ENCODE results near the gene CFDP1.

Gene CFDP1

GRCh38 chr16:75248142-75248535 is 185.2 kb downstream of the CFDP1 start:
- DNase-seq: no peak

GRCh38 chr16:75247249-75247648 is 186.1 kb downstream of the CFDP1 start:
- no peak for DNase-seq

- no peak for DNase-seq
Measured at GRCh38 chr16:75246504-75247205, 186.6 kb downstream of the CFDP1 start.

DNA sequence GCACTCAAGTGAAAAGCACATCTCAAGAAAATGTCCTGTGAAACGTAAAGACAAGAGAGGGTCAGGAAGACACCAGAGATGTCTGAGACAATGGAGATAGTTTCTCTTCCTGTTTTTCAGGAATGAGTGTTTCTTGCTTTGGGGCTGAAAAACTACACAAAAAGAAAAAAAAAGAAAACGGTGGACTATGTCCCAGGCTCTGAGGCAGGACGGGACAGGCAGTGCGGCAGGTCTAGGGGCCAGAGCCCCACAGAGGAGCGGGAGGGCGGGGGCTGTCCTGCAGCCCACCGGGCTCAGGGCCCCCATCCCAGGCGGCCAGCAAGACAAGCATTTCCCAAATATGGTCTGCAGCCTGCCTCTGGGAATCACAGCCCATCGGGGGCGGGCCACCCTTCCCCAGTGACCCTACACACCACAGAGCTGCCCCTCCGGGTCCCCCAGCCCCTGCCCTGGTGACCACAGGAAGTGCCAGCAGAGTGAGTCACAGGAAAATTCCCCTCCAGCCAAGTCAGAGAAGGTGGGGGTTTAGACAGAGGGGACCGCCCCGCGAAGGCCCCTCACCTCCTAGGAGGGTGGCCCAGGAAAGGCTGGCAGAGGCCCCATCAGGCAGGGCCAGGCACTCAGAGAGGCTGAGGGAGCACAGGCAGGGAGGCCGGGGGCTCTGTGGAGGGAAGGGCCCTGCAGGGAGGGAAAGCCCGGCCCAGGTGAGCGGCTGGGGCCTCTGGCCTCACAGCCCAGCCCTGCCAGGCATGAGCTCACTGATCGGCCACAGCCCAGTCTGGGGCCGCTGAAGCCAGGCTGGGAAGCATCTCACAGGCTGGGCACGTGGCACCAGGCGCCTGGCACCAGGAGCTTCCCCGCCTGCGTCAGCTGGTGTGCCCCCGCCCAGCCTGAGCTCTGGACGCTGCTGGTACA is 188.2 kb downstream of the CFDP1 start:
- no peak for DNase-seq

DNA sequence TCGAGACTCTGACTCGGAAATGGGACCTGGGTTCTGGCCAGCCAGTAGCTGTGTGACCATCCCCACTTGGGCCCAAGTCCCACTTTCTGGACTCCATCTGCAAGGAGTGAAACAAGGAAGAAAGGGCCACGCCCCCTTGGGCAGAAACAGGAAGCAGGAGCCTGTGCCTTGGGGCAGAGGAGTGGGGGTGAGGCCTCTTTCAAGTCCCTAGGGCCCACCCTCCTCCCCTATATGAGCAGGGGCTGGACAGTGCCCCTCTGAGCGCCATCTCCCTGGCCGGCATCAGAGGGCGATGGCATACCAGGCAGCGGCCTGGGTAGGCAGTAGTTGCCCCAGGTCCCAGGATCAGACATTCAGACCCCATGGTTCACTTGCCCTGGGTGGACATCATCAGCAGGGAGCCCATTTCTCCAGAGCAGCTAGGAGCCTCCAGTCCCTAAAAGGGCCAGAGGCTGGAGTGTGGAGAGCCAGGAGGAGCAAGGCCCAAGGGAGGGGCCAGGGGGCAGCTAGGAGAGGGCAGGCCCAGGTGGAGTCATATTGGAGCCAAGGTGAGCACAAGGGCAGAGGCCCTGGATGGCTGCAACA is 189.0 kb downstream of the CFDP1 start:
- no peak for DNase-seq

Measured in CD4-positive, alpha-beta T cell treated with Interleukin-15 for 1 hour (primary cell).